ENCODE results near the gene TRIM65.
A peak's percentile ranks its signal among the peaks of the same experiment; 100 is the strongest.

TRIM65 gene

GRCh38 chr17:75848523-75849278 is 48.0 kb downstream of the TRIM65 start:
- Histone ChIP-seq H4K20me1 (peaks cover 0 to 65% (median 0%) of the 10 kb centered on the region in 11 experiments; a peak in 8 of 22 replicates), H3K9ac (peak overlapping the region in 1 of 11 experiments; percentile 76; a peak in 2 of 22 replicates), H3K4me2 (peak overlapping the region in 2 of 11 experiments; percentile 18 to 27; a peak in 1 of 22 replicates), H3K4me3 (no peak overlapping the region), H3K36me3 (peaks cover 50 to 78% (median 59%) of the 10 kb centered on the region in 11 experiments), H3K27me3 (no peaks in the 10 kb centered on the region), H3K27ac (peak overlapping the region in 5 of 11 experiments; percentile 4 to 28 (median 17); a peak in 7 of 22 replicates), H3K4me1 (peaks cover 34 to 64% (median 55%) of the 10 kb centered on the region in 10 experiments), H3K9me3 (replicated peaks in 1 of 11) (no peaks in the 10 kb centered on the region)
- TF ChIP-seq Cebpa-rat (IDR thresholded peaks at IDR 0.05) = no peak

GRCh38 chr17:75847614-75848522 is 48.9 kb downstream of the TRIM65 start:
- no peaks in the 10 kb centered on the region for H3K27me3 ChIP-seq
- peaks cover 0 to 57% (median 0%) of the 10 kb centered on the region in 11 experiments; a peak in 5 of 22 replicates for H4K20me1 ChIP-seq
- no peak overlapping the region for H3K4me3 ChIP-seq
- peaks cover 50 to 75% (median 60%) of the 10 kb centered on the region in 11 experiments for H3K36me3 ChIP-seq
- no peak for TF ChIP-seq Cebpa-rat (IDR thresholded peaks at IDR 0.05)
- H3K27ac ChIP-seq = peak overlapping the region in 7 of 11 experiments; percentile 85 to 95 (median 94); a peak in 9 of 22 replicates
- no peaks in the 10 kb centered on the region for H3K9me3 ChIP-seq (replicated peaks in 1 of 11)
- H3K4me2 ChIP-seq = peak overlapping the region in 5 of 11 experiments; percentile 96 to 99 (median 97); a peak in 9 of 22 replicates
- peak overlapping the region in 9 of 11 experiments; percentile 53 to 92 (median 90); a peak in 11 of 22 replicates for H3K9ac ChIP-seq
- H3K4me1 ChIP-seq = peaks cover 28 to 61% (median 54%) of the 10 kb centered on the region in 10 experiments

- peak overlapping the region; percentile 69 to 95 (median 94); a peak in 20 of 22 replicates for H3K27ac ChIP-seq
- TF ChIP-seq Cebpa-rat (IDR thresholded peaks at IDR 0.05) = no peak
- H3K4me2 ChIP-seq = peak overlapping the region; percentile 88 to 99 (median 97)
- H3K36me3 ChIP-seq = peaks cover 56 to 75% (median 63%) of the 10 kb centered on the region in 11 experiments
- peaks cover 0 to 49% (median 0%) of the 10 kb centered on the region in 11 experiments; a peak in 7 of 22 replicates for H4K20me1 ChIP-seq
- H3K4me3 ChIP-seq = no peak overlapping the region
- peak overlapping the region; percentile 53 to 94 (median 90); a peak in 20 of 22 replicates for H3K9ac ChIP-seq
- no peaks in the 10 kb centered on the region for H3K9me3 ChIP-seq (replicated peaks in 1 of 11)
- H3K27me3 ChIP-seq = no peaks in the 10 kb centered on the region
- H3K4me1 ChIP-seq = peaks cover 36 to 67% (median 62%) of the 10 kb centered on the region in 10 experiments
Measured at GRCh38 chr17:75846692-75847613, 49.8 kb downstream of the TRIM65 start.

- TF ChIP-seq Cebpa-rat (IDR thresholded peaks at IDR 0.05) = no peak
- Histone ChIP-seq H3K4me2 (peak overlapping the region; percentile 88 to 99 (median 97)), H4K20me1 (peaks cover 0 to 40% (median 0%) of the 10 kb centered on the region in 11 experiments; a peak in 7 of 22 replicates), H3K36me3 (peaks cover 49 to 69% (median 57%) of the 10 kb centered on the region in 11 experiments), H3K4me1 (peaks cover 36 to 68% (median 65%) of the 10 kb centered on the region in 10 experiments), H3K9me3 (replicated peaks in 1 of 11) (no peaks in the 10 kb centered on the region), H3K27ac (peak overlapping the region; percentile 69 to 95 (median 94)), H3K9ac (peak overlapping the region; percentile 76 to 94 (median 90)), H3K27me3 (no peaks in the 10 kb centered on the region), H3K4me3 (peak overlapping the region in 6 of 10 experiments; percentile 17 to 69 (median 30); a peak in 8 of 20 replicates)
Measured at GRCh38 chr17:75845933-75846691, 50.6 kb downstream of the TRIM65 start.

GRCh38 chr17:75845058-75845711 is 51.6 kb downstream of the TRIM65 start:
- peaks cover 0 to 32% (median 0%) of the 10 kb centered on the region in 11 experiments; a peak in 8 of 22 replicates for H4K20me1 ChIP-seq
- H3K4me2 ChIP-seq = peak overlapping the region; percentile 88 to 99 (median 97)
- TF ChIP-seq Cebpa-rat (IDR thresholded peaks at IDR 0.05) = no peak
- peaks cover 46 to 69% (median 57%) of the 10 kb centered on the region in 11 experiments for H3K36me3 ChIP-seq
- H3K9me3 ChIP-seq (replicated peaks in 1 of 11) = no peaks in the 10 kb centered on the region
- H3K27me3 ChIP-seq = no peaks in the 10 kb centered on the region
- H3K27ac ChIP-seq = peak overlapping the region; percentile 85 to 95 (median 94)
- peaks cover 36 to 75% (median 66%) of the 10 kb centered on the region in 10 experiments for H3K4me1 ChIP-seq
- peak overlapping the region in 9 of 10 experiments; percentile 42 to 80 (median 72); a peak in 15 of 20 replicates for H3K4me3 ChIP-seq
- peak overlapping the region; percentile 76 to 94 (median 90) for H3K9ac ChIP-seq

- H3K4me2 ChIP-seq = peak overlapping the region; percentile 88 to 99 (median 97)
- H3K27ac ChIP-seq = peak overlapping the region; percentile 85 to 95 (median 94)
Measured at GRCh38 chr17:75844530-75845057, 52.2 kb downstream of the TRIM65 start.

More at GRCh38 chr17:75844530-75845057, 52.2 kb downstream of the TRIM65 start:
- peaks cover 36 to 81% (median 71%) of the 10 kb centered on the region in 10 experiments for H3K4me1 ChIP-seq
- H3K4me3 ChIP-seq = peak overlapping the region; percentile 68 to 80 (median 72)
- H3K9me3 ChIP-seq (replicated peaks in 1 of 11) = no peaks in the 10 kb centered on the region
- peaks cover 47 to 69% (median 57%) of the 10 kb centered on the region in 11 experiments for H3K36me3 ChIP-seq
- TF ChIP-seq Cebpa-rat (IDR thresholded peaks at IDR 0.05) = 0 out of 22 replicates have a peak, but pooled peaks of 1 of the 11 experiments have one; percentile 2
- no peaks in the 10 kb centered on the region for H3K27me3 ChIP-seq
- H3K9ac ChIP-seq = peak overlapping the region; percentile 87 to 95 (median 91)
- H4K20me1 ChIP-seq = peaks cover 0 to 29% (median 0%) of the 10 kb centered on the region in 11 experiments; a peak in 8 of 22 replicates

Data from BLaER1 treated with 17β-estradiol and CSF1 and Interleukin-3, amounts not matched to agents 10 nM and 100 nM (cell line).